GM12872 (cell line): ENCODE measurements around the gene KRR1.

Experiments
- CTCF ChIP-seq: IDR thresholded peaks from 3 replicates; pipeline ENCODE4 v1.5.1; 2011; ENCODE audit warnings: low read depth, mild to moderate bottlenecking, low read length, moderate library complexity; ENCODE audit not compliant: insufficient read depth

Gene KRR1

GRCh38 chr12:75481013-75481705 is 30.2 kb downstream of the KRR1 start:
- TF ChIP-seq CTCF, result no peak

DNA sequence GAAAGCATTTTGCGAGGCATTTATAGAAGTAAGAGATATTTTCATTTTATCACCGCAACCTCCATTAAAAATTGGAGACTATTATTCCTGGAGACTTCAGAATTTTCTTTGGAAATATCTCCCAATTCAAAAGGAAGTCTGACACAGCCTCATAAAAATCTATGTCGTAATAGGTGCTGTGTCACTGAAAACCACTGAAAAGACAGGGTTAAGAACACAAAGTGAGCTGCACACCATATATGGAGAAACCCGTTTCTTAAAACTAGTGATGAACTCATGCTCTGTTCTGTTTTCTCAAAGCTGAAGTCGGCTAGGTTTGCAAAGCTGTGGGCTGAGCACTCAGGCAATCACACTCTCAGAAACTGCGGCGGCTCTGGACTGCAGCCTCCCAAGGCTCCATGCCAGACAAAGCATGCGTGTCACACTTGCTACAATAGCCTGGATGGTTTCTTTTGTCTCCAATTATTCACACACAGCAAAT is 30.9 kb downstream of the KRR1 start, which contains the start of gene GLIPR1:
GLIPR1 (plus strand) TSS at position 287 of the 481 bp plus-strand sequence; CDS start at position 413, 126 bp downstream.
- TF ChIP-seq CTCF, result no peak

DNA sequence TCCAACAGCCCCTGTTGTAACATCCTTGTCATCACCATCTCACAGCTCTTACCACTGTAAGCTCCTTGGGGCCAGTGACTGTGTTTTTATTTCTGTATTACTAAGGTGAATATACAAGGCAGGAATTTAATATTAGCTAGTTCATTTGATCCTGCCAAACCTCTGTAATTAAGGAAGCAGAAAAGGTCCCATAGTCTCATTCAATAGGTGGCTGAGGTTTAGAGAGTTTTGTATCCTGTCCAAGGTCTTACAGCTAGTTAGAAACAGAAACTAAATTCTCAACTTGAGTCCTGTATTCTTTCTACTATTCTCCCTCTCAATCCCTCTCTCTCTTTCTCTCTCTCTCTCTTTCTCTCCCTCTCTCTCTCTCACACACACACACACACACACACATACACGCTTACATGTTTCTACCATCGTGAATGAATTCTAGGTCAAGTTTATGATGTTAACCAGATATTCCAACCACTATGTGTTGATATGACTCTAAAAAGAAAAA is 31.4 kb downstream of the KRR1 start:
- no peak for TF ChIP-seq CTCF

- TF ChIP-seq CTCF, result no peak
These were observed 33.2 kb downstream of the KRR1 start for GRCh38 chr12:75478116-75478794.

GRCh38 chr12:75477137-75477536 is 34.3 kb downstream of the KRR1 start:
- no peak for TF ChIP-seq CTCF

- TF ChIP-seq CTCF, result no peak
These were observed 35.3 kb downstream of the KRR1 start for GRCh38 chr12:75476071-75476470.

DNA sequence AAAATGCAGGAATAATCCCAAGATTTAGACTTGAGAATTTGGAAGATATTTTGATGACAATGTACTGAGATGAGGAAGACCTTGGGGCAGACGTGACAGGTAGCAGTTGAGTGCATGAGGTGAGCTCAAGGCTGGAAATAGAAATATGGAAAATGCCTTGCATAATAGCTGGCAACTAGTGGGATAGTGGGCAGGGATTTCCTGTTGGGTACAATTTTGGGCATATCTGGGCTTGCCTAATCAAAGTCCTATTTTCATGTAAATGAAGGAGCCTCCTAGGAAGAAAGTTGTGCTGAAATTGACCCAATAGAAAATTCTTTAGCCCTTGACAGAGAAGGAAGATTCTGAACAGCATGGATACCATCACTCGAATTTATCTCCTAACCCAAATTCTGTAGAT is 37.3 kb downstream of the KRR1 start:
- TF ChIP-seq CTCF, result no peak
